ENCODE results near the gene PCDH11Y. TPM values are rescaled to one million over a fixed set of nuclear protein-coding genes. Genes with fewer than 3 reads are reported as not detected.
"Not testable (repeated sequence)": the region's sequence is repeated elsewhere in the genome, so short reads cannot be mapped to it uniquely, and the experiment has no call there.

The PCDH11Y gene
- total RNA-seq, 2 donors from 2014 or later = 0.09 to 1.1 TPM

DNA sequence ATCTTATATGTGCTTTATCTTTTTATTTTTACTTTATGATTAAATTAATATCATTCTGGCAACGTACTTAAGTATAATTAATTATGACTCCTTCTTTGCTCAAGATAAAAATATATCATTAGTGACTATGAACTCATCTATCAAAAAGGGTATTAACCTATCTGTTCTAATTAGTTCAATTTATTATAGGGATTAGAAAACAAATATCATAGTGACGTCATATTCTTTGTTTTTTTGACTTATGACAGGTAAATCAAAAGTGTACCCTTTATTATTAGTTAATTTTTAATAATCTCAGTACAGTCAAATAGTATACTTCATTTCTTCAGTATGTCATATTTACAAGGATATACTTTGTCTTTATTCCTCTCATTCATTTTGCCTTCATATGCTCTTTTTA lies 638.5 kb downstream of the PCDH11Y start:
- H3K4me1 ChIP-seq (replicated peaks); H3K27me3 ChIP-seq (replicated peaks; ENCODE audit: insufficient read depth); DNase-seq (ENCODE audit: low spot score); H3K27ac ChIP-seq; H3K9me3 ChIP-seq; intact Hi-C loops (cut with DNase I); H3K4me3 ChIP-seq; H3K36me3 ChIP-seq: not testable (repeated sequence)
- WGBS = 60% methylated on average over 2 of the region's 2 CpGs

DNA sequence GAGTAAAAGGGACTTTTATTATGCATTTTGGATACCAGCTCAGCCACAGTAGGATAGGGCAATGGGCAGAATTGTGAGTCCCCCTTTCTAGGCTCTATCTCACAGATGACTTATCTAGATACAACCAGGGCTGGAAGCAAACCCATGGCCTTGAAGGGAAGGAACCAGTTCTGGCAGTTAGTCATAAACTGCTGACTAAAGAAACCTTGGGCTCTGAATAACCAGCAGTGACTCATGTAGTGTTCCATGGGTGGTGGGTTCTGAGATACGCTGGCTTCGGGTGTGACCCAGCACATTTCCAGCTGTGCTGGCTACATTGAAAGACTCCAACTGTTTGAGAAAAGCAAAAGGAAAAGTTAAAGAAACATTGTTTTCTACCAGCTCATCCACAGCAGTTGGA lies 679.2 kb downstream of the PCDH11Y start:
- H3K9me3 ChIP-seq; H3K27me3 ChIP-seq (replicated peaks; ENCODE audit: insufficient read depth); intact Hi-C loops (cut with DNase I); H3K4me3 ChIP-seq; DNase-seq (ENCODE audit: low spot score); H3K36me3 ChIP-seq; H3K4me1 ChIP-seq (replicated peaks); H3K27ac ChIP-seq: not testable (repeated sequence)
- 94% methylated on average over 2 of the region's 2 CpGs for WGBS

DNA sequence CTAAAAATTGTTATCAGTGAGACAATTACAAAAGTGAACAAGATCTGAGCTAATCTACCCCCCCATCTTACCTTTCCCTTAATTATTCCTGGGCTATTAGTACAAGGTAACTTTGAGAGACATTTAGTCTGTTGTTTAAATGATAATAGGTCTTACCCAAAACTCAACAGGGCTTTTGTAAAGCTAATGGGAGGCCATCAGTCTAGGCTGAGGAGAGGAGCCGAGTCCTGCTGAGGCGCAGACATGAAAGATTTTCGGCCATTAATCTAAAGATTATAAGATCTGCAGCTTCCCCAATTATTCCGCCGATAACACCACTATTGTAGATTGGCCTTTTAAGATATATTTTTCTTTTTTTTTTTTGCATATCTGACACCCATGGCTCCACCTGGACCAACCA lies 708.6 kb downstream of the PCDH11Y start:
- H3K9me3 ChIP-seq; H3K27me3 ChIP-seq (replicated peaks; ENCODE audit: insufficient read depth); H3K27ac ChIP-seq; intact Hi-C loops (cut with DNase I); DNase-seq (ENCODE audit: low spot score); H3K36me3 ChIP-seq; H3K4me3 ChIP-seq; H3K4me1 ChIP-seq (replicated peaks): not testable (repeated sequence)
- WGBS = 96% methylated on average over 5 of the region's 5 CpGs

DNA sequence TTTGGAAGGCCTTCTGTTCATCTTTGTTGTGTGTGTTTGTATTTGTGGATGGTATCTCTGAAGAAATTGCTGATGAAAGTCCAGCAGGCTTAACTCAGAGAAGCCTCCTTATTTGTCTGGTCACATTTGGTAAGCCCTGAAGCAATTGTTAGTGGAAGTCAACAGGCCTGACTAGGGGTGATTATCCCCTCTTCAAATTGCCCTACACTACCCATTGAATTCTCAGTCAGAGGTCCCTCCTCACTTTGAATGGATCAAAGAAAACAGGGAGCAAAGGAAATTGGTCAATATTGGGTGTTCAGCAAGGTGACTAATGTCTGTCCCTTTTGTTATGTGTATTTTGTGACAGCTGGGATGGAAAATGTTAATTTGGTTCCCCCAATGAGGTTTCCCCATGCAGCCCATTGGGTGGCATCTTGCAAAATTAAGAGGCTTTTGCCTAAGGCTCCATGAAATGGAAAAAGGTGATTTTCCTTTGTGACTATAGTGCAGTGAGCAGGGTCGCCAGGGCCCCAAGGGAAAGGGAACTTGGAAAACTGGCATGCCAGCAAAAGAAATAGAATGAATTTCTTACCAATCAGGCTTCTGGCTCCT lies 709.8 kb downstream of the PCDH11Y start:
- H3K4me1 ChIP-seq (replicated peaks); H3K27me3 ChIP-seq (replicated peaks; ENCODE audit: insufficient read depth); H3K4me3 ChIP-seq; H3K9me3 ChIP-seq; H3K27ac ChIP-seq; DNase-seq (ENCODE audit: low spot score); H3K36me3 ChIP-seq; intact Hi-C loops (cut with DNase I): not testable (repeated sequence)
- WGBS = no CpG with 5 or more reads among the region's 1 CpG

DNA sequence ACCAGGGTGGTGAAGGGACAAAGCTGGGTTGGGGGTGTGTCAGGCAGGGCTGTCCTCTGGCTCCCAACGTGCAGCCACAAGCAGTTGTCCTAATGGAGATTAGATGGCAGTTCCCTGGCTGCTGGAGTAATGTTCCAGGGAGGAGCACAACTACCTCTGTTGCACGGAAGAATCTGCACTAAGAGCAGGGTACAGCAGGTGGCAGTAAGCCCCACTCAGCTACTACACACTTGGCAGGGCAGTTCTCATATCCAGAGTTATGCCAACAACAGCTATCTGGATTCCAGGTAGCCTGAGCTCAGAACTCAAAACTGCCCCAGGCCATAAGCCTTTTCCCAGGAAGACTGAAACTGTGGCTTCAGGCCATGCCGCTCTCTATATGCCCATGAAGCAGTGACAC lies 761.3 kb downstream of the PCDH11Y start:
- DNase-seq (ENCODE audit: low spot score); H3K36me3 ChIP-seq; H3K27me3 ChIP-seq (replicated peaks; ENCODE audit: insufficient read depth); intact Hi-C loops (cut with DNase I); H3K4me3 ChIP-seq; H3K27ac ChIP-seq; H3K9me3 ChIP-seq; H3K4me1 ChIP-seq (replicated peaks): not testable (repeated sequence)
- WGBS = 45% methylated on average over 2 of the region's 3 CpGs

DNA sequence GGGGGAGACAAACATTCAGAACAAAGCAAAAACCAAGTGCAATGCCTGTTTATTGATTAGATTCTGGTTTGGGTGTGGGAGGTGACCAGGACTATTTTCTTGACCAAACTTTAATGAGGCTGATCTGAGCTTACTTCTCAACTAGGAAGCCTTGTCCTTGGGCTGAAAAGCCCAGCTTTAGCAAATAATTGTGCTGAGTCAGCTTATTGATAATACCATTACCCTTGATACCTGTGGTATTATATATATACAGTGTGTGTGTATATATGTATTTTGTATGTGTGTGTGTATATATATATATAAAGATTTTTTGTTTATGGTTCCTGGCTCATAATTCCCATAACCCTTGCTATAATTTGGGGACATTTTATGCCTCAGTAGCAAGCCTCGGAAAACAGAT lies 776.4 kb downstream of the PCDH11Y start:
- H3K9me3 ChIP-seq; H3K27me3 ChIP-seq (replicated peaks; ENCODE audit: insufficient read depth); DNase-seq (ENCODE audit: low spot score); H3K27ac ChIP-seq; H3K36me3 ChIP-seq; H3K4me1 ChIP-seq (replicated peaks); H3K4me3 ChIP-seq; intact Hi-C loops (cut with DNase I): not testable (repeated sequence)
- WGBS = 75% methylated on average over 1 of the region's 1 CpG

Small RNA genes within 50 kb of the gene (small RNA-seq; reads per million reads assigned to genes)
- gene RNU2-57P (0 reads per million in 2 donors), gene SNX3P1Y (0 reads per million in 2 donors)

Data from prostate gland (tissue), 2 donors.